ENCODE measurements around the gene ZNF335.

- TF ChIP-seq, protein P1, sequence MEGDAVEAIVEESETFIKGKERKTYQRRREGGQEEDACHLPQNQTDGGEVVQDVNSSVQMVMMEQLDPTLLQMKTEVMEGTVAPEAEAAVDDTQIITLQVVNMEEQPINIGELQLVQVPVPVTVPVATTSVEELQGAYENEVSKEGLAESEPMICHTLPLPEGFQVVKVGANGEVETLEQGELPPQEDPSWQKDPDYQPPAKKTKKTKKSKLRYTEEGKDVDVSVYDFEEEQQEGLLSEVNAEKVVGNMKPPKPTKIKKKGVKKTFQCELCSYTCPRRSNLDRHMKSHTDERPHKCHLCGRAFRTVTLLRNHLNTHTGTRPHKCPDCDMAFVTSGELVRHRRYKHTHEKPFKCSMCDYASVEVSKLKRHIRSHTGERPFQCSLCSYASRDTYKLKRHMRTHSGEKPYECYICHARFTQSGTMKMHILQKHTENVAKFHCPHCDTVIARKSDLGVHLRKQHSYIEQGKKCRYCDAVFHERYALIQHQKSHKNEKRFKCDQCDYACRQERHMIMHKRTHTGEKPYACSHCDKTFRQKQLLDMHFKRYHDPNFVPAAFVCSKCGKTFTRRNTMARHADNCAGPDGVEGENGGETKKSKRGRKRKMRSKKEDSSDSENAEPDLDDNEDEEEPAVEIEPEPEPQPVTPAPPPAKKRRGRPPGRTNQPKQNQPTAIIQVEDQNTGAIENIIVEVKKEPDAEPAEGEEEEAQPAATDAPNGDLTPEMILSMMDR (conservative IDR thresholded peaks at IDR 0.05; ENCODE audit: low read length): no peak
- no peak for TF ChIP-seq EZH2phosphoT487 (IDR thresholded peaks at IDR 0.05; ENCODE audit: borderline replicate concordance)
Observed at GRCh38 chr20:45959126-45959525, 12.9 kb downstream of the ZNF335 start.

Measured in Loucy (cell line).